GM19023 (cell line): ENCODE data around the gene CTSF.
"Not testable (repeated sequence)": the region's sequence is repeated elsewhere in the genome, so short reads cannot be mapped to it uniquely, and the experiment has no call there.

Experiments used
- ATAC-seq: cut with Tn5 transposase; IDR thresholded peaks from one replicate; pipeline ENCODE4 v1.9.1; 2021; ENCODE audit warnings: mild to moderate bottlenecking, moderate library complexity; ENCODE audit not compliant: unreplicated experiment

Gene CTSF

GRCh38 chr11:66589996-66590675 is 21.7 kb upstream of the CTSF start:
- ATAC-seq = no peak

- ATAC-seq = not testable (repeated sequence)
Observed at GRCh38 chr11:66589315-66589714, 20.9 kb upstream of the CTSF start.

- ATAC-seq = no peak
Observed at GRCh38 chr11:66586136-66586535, 17.7 kb upstream of the CTSF start.

GRCh38 chr11:66585447-66585846 is 17.0 kb upstream of the CTSF start:
- ATAC-seq = not testable (repeated sequence)

GRCh38 chr11:66582565-66583147 is 14.2 kb upstream of the CTSF start:
- ATAC-seq = not testable (repeated sequence)

- no peak for ATAC-seq
Observed at GRCh38 chr11:66581261-66581660, 12.9 kb upstream of the CTSF start.

- no peak for ATAC-seq
Observed at GRCh38 chr11:66580803-66581202, 12.4 kb upstream of the CTSF start.

GRCh38 chr11:66579017-66579606 is 10.7 kb upstream of the CTSF start:
- ATAC-seq = no peak

- ATAC-seq = no peak
Observed at GRCh38 chr11:66570850-66571180, 2.4 kb upstream of the CTSF start.

GRCh38 chr11:66570079-66570849 is 1.9 kb upstream of the CTSF start:
- ATAC-seq = no peak

- ATAC-seq = no peak
Observed at GRCh38 chr11:66569076-66569475, 670 bp upstream of the CTSF start.

- ATAC-seq = no peak
Observed at GRCh38 chr11:66567787-66568123, 651 bp downstream of the CTSF start.

GRCh38 chr11:66566221-66566620 is 2.2 kb downstream of the CTSF start:
- ATAC-seq = no peak

- ATAC-seq = no peak
Observed at GRCh38 chr11:66564984-66565383, 3.4 kb downstream of the CTSF start.

- ATAC-seq = no peak
Observed at GRCh38 chr11:66564538-66564937, 3.9 kb downstream of the CTSF start.

- ATAC-seq = no peak
Observed at GRCh38 chr11:66563832-66564231, 4.6 kb downstream of the CTSF start.

GRCh38 chr11:66562907-66563583 is 5.4 kb downstream of the CTSF start:
- ATAC-seq = no peak

GRCh38 chr11:66562275-66562674 is 6.1 kb downstream of the CTSF start:
- ATAC-seq = no peak

- no peak for ATAC-seq
Observed at GRCh38 chr11:66561975-66562248, 6.5 kb downstream of the CTSF start.

- no peak for ATAC-seq
Observed at GRCh38 chr11:66561178-66561974, 7.0 kb downstream of the CTSF start.
